Measurements from ENCODE around the gene PHTF2. TPM values are rescaled to one million over a fixed set of nuclear protein-coding genes. Genes with fewer than 3 reads are reported as not detected.

The PHTF2 gene
- total and polyA plus RNA-seq, 2 of the 4 experiments (the other 2 are of a cell fraction), result 28.3 to 69.9 TPM

Small RNA genes within 50 kb of the gene (microRNA-seq; reads per million reads assigned to microRNA genes)
- gene RF00019 (ENCODE audit: insufficient read depth, insufficient read length), result not detected

Small RNA genes within 50 kb of the gene (small RNA-seq; reads per million reads assigned to genes)
- 0 reads per million in 5 experiments for gene RF00019

Other genes with a start within 250 kb of the PHTF2 start
- gene RSBN1L, start 102.3 kb upstream of the PHTF2 start, total RNA-seq (2012; rRNA removed), result 14.7 and 23.6 TPM in 2 replicates
- 5.7 and 7.8 TPM in 2 replicates for gene RSBN1L, start 102.3 kb upstream of the PHTF2 start, polyA plus RNA-seq (2012; rRNA removed)
- gene TMEM60, start 339 bp upstream of the PHTF2 start, total RNA-seq (2012; rRNA removed), result 9.9 and 19.2 TPM in 2 replicates
- 15.0 and 17.2 TPM in 2 replicates for gene TMEM60, start 339 bp upstream of the PHTF2 start, polyA plus RNA-seq (2012; rRNA removed)

All from IMR-90 (cell line).